Measurements from ENCODE around the gene ZNF844. TPM values are rescaled to one million over a fixed set of nuclear protein-coding genes. Genes with fewer than 3 reads are reported as not detected.

The ZNF844 gene
- total and polyA plus RNA-seq, 2 of the 8 experiments (the other 6 are each of a cell fraction or from before 2014, with no cell fraction given), result 3.1 to 9.8 TPM

DNA sequence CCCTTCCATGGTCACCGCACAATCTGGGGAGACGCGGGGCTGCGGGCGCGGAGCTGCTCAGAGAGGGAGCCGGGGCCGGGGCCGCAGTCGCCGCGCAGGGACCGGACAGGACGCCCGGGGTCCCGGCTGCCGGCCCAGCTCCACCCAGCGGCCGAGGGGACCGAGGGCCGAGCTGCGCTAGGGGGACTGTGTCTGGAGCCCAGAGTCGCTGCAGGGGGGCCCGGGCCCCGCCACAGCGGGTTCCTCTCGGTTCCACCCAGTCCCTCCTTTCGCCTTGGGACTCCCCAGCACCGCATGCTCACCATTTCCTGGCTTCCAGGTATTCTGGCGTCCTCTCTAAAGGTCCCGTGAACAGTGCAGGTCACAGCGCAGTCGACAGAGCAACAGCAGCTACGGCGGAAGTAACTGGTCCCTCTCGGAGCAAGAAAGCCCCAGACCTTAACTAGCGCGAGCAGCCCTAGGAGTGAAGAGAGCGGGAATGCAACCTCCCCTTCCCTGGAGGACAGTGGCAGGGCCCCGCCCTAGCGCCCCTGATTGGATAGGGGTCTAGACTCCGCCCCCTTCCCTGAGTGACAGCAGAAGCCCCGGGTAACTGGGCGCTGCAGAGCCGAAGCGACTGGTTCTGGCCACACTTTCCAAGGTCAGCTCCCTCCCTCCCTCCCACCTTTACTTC is 11.9 kb upstream of the ZNF844 start, which contains the start of gene ZNF878 (continued):
- no peak for TF ChIP-seq JUN (IDR thresholded peaks at IDR 0.05; ENCODE audit: low read depth, low read length)
- peak; percentile 98 for TF ChIP-seq TAF7 (optimal IDR thresholded peaks at IDR 0.05; ENCODE audit: borderline replicate concordance, low read depth, low read length)
- TF ChIP-seq, protein P1, sequence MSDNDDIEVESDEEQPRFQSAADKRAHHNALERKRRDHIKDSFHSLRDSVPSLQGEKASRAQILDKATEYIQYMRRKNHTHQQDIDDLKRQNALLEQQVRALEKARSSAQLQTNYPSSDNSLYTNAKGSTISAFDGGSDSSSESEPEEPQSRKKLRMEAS (IDR thresholded peaks at IDR 0.05), result 0 out of 2 replicates have a peak, but pooled peaks have one; percentile 12
- TF ChIP-seq SP1 (IDR thresholded peaks at IDR 0.05; ENCODE audit: low read depth, low read length), result peak; percentile 84
- TF ChIP-seq MAFK (IDR thresholded peaks at IDR 0.05; ENCODE audit: low read depth, low read length), result no peak
- TF ChIP-seq CBX8 (IDR thresholded peaks at IDR 0.05; ENCODE audit: borderline replicate concordance, low read depth, low read length), result no peak
- TF ChIP-seq KDM5A (IDR thresholded peaks at IDR 0.05; ENCODE audit: low read length), result no peak
- TF ChIP-seq, protein P2, sequence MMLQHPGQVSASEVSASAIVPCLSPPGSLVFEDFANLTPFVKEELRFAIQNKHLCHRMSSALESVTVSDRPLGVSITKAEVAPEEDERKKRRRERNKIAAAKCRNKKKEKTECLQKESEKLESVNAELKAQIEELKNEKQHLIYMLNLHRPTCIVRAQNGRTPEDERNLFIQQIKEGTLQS (IDR thresholded peaks at IDR 0.05; ENCODE audit: insufficient read depth, low read depth, low read length), result no peak
- peak; percentile 95 for TF ChIP-seq GTF2F1 (IDR thresholded peaks at IDR 0.05; ENCODE audit: borderline replicate concordance, low read depth, low read length)
- TF ChIP-seq TBP (IDR thresholded peaks at IDR 0.05; ENCODE audit: low read depth, low read length), result peak; percentile 98
- TF ChIP-seq, protein P3, sequence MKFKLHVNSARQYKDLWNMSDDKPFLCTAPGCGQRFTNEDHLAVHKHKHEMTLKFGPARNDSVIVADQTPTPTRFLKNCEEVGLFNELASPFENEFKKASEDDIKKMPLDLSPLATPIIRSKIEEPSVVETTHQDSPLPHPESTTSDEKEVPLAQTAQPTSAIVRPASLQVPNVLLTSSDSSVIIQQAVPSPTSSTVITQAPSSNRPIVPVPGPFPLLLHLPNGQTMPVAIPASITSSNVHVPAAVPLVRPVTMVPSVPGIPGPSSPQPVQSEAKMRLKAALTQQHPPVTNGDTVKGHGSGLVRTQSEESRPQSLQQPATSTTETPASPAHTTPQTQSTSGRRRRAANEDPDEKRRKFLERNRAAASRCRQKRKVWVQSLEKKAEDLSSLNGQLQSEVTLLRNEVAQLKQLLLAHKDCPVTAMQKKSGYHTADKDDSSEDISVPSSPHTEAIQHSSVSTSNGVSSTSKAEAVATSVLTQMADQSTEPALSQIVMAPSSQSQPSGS (IDR thresholded peaks at IDR 0.05; ENCODE audit: low read length), result no peak
- no peak for TF ChIP-seq EZH2 (IDR thresholded peaks at IDR 0.05; ENCODE audit: low read depth, low read length, severe bottlenecking)
- TF ChIP-seq TAF1 (IDR thresholded peaks at IDR 0.05; ENCODE audit: low read depth, low read length), result peak; percentile 100
- TF ChIP-seq KDM4A (IDR thresholded peaks at IDR 0.05; ENCODE audit: low read depth, low read length, severe bottlenecking), result peak; percentile 95
- TF ChIP-seq TCF12 (IDR thresholded peaks at IDR 0.05; ENCODE audit: low read depth, low read length), result no peak
- TF ChIP-seq POU5F1 (IDR thresholded peaks at IDR 0.05; ENCODE audit: low read depth, low read length), result no peak
- no peak for TF ChIP-seq TEAD4 (IDR thresholded peaks at IDR 0.05; ENCODE audit: low read depth, low read length)
- no peak; a peak in 1 of 4 replicates for TF ChIP-seq RAD21 (IDR thresholded peaks at IDR 0.05 in 1 of 2, conservative IDR thresholded peaks at IDR 0.05 in 1 of 2; ENCODE audit: low read depth in 2 of 2, low read length in 2 of 2)
- no peak for TF ChIP-seq ZNF274 (IDR thresholded peaks at IDR 0.05; ENCODE audit: borderline replicate concordance, extremely low read depth, low read length)
- no peak for TF ChIP-seq RFX5 (IDR thresholded peaks at IDR 0.05; ENCODE audit: borderline replicate concordance, low read depth, low read length)

All from H1 (cell line).